Fibroblast of lung (primary cell): Measurements from ENCODE around the gene SPIN1. TPM values are rescaled to one million over a fixed set of nuclear protein-coding genes. Genes with fewer than 3 reads are reported as not detected.
"Not testable (repeated sequence)": the region's sequence is repeated elsewhere in the genome, so short reads cannot be mapped to it uniquely, and the experiment has no call there.

Experiments used
- DNase-seq, 2 donors: peaks; one replicate each; pipeline versions ENCODE4 v3.0.0 to v3.0.0-alpha.2; 2010; ENCODE audit warnings: low read depth in 2 of 2
- H2AFZ ChIP-seq: 2 replicates; pipeline ENCODE4 v1.5.1; 2012; ENCODE audit warnings: low read length, control low read depth, inconsistent platforms
- H3K27ac ChIP-seq: 2 replicates; pipeline ENCODE4 v1.5.1; 2011; ENCODE audit warnings: low read length, control low read depth; ENCODE audit not compliant: insufficient read depth
- H3K27me3 ChIP-seq: 2 replicates; pipeline ENCODE4 v1.5.1; 2011; ENCODE audit warnings: mild to moderate bottlenecking, low read length; ENCODE audit not compliant: control insufficient read depth, insufficient read depth
- H3K36me3 ChIP-seq: 2 replicates; pipeline ENCODE4 v1.5.1; 2011; ENCODE audit warnings: low read length; ENCODE audit not compliant: control insufficient read depth, insufficient read depth
- H3K4me1 ChIP-seq: 2 replicates; pipeline ENCODE4 v1.5.1; 2011; ENCODE audit warnings: low read length; ENCODE audit not compliant: control insufficient read depth, insufficient read depth; ENCODE audit errors: extremely low read depth
- H3K4me2 ChIP-seq: 2 replicates; pipeline ENCODE4 v1.5.1; 2011; ENCODE audit warnings: low read length, control low read depth; ENCODE audit not compliant: insufficient read depth; ENCODE audit errors: extremely low read depth
- H3K4me3 ChIP-seq, 4 experiments: fragments of 200-600 bp in 1 of 4; sonication (generic) in 1 of 4; replicated peaks in 1 of 4; 2 replicates each; pipeline ENCODE4 v1.5.1; 2011 to 2016; ENCODE audit warnings: low read length in 4 of 4, low read depth in 3 of 4, mild to moderate bottlenecking in 3 of 4, control low read depth in 2 of 4, inconsistent platforms in 1 of 4, mixed read lengths in 1 of 4; ENCODE audit not compliant: insufficient read depth in 1 of 4; ENCODE audit errors: control extremely low read depth in 1 of 4
- H3K79me2 ChIP-seq: 2 replicates; pipeline ENCODE4 v1.5.1; 2012; ENCODE audit warnings: mild to moderate bottlenecking, low read length, inconsistent platforms; ENCODE audit not compliant: control insufficient read depth, insufficient read depth
- H3K9ac ChIP-seq: 2 replicates; pipeline ENCODE4 v1.5.1; 2011; ENCODE audit warnings: mild to moderate bottlenecking, low read length, control low read depth; ENCODE audit not compliant: insufficient read depth
- H3K9me3 ChIP-seq: 2 replicates; pipeline ENCODE4 v1.5.1; 2012; ENCODE audit warnings: low read depth, low read length; ENCODE audit not compliant: control insufficient read depth, insufficient read depth
- H4K20me1 ChIP-seq: 2 replicates; pipeline ENCODE4 v1.5.1; 2011; ENCODE audit warnings: low read length; ENCODE audit not compliant: control insufficient read depth, insufficient read depth; ENCODE audit errors: extremely low read depth
- EZH2 ChIP-seq: IDR thresholded peaks from 2 replicates; pipeline ENCODE4 v1.5.1; 2012; ENCODE audit warnings: low read length, control low read depth, mild to moderate bottlenecking; ENCODE audit errors: missing control alignments
- polyA plus RNA-seq, 2 donors: library from polyadenylated mRNA; depleted of rRNA in 1 of 2; stranded (reverse) in 1 of 2; unstranded in 1 of 2; fragments of >200 nt; gene quantifications; 2 replicates each; pipeline ENCODE4 v1.2.1, GENCODE V29; 2011 to 2012; ENCODE audit warnings: missing spikeins in 1 of 2
- total RNA-seq: library from RNA; depleted of rRNA; stranded (reverse); fragments of >200 nt; gene quantifications from 2 replicates; pipeline ENCODE4 v1.2.1, GENCODE V29; 2014
- TF ChIP-seq, protein P1 (sequence below), 2 donors: IDR thresholded peaks in 1 of 2; conservative IDR thresholded peaks in 1 of 2; 1 replicate in 1 of 2; 2 replicates in 1 of 2; pipeline ENCODE4 v1.5.1; 2011 to 2012; ENCODE audit warnings: low read length in 2 of 2, control low read depth in 1 of 2, inconsistent platforms in 1 of 2, low read depth in 1 of 2, mild to moderate bottlenecking in 1 of 2

The SPIN1 gene
- total and polyA plus RNA-seq, 2 donors (not counting 1 experiment from before 2014, with no cell fraction given) = 96.9 to 121 TPM

DNA sequence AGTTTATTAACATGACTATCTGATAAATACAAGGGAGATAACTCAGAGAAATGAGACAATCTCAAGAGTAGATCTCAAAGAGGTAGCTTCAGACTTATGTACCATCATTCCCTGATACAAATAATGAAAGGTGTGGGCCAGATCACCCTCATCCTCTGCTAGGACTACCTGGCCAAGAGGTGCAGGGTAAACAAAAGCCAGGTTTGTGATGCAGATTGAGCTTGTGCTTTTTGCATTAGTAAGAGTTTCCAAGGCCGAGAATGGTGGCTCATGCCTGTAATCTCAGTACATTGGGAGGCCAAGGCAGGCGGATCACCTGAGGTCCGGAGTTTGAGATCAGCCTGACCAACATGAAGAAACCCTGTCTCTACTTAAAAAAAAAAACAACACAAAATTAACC is 8.9 kb upstream of the SPIN1 start:
- no peak overlapping the region for H3K4me2 ChIP-seq
- no peaks in the 10 kb centered on the region for H3K36me3 ChIP-seq
- no peaks in the 10 kb centered on the region for H3K9me3 ChIP-seq
- H2AFZ ChIP-seq = no peak overlapping the region
- H3K4me3 ChIP-seq = no peak overlapping the region
- H3K9ac ChIP-seq = no peak overlapping the region
- H3K27me3 ChIP-seq = no peaks in the 10 kb centered on the region
- no peaks in the 10 kb centered on the region for H3K79me2 ChIP-seq
- no peak for DNase-seq
- TF ChIP-seq, protein P1, sequence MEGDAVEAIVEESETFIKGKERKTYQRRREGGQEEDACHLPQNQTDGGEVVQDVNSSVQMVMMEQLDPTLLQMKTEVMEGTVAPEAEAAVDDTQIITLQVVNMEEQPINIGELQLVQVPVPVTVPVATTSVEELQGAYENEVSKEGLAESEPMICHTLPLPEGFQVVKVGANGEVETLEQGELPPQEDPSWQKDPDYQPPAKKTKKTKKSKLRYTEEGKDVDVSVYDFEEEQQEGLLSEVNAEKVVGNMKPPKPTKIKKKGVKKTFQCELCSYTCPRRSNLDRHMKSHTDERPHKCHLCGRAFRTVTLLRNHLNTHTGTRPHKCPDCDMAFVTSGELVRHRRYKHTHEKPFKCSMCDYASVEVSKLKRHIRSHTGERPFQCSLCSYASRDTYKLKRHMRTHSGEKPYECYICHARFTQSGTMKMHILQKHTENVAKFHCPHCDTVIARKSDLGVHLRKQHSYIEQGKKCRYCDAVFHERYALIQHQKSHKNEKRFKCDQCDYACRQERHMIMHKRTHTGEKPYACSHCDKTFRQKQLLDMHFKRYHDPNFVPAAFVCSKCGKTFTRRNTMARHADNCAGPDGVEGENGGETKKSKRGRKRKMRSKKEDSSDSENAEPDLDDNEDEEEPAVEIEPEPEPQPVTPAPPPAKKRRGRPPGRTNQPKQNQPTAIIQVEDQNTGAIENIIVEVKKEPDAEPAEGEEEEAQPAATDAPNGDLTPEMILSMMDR (conservative IDR thresholded peaks at IDR 0.05 in 1 of 2, IDR thresholded peaks at IDR 0.05 in 1 of 2; ENCODE audit: low read depth in 1 of 2, low read length in 2 of 2) = no peak
- TF ChIP-seq EZH2 = no peak
- H3K4me1 ChIP-seq = no peaks in the 10 kb centered on the region
- no peaks in the 10 kb centered on the region for H4K20me1 ChIP-seq
- no peak overlapping the region for H3K27ac ChIP-seq

DNA sequence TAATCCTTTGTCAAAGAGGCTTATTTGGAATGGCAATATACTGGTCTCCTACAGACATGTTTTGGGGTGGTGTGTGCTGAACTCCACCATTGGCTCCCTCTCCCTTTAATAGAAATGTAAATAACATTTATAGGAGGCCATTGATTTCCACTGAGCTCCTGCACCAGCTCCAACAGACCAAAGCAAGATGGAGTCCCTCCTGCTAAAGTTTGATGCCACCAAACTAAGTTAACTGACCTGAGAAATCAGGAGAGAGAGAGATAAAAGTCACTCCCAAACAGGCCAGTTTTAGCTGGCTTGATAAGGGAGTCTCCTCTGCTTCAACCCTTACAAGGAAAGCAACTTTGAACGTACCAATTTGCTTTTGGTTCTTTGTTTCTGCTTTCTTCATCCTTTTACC is 8.1 kb upstream of the SPIN1 start:
- Histone ChIP-seq H3K36me3 (no peaks in the 10 kb centered on the region), H2AFZ (no peak overlapping the region), H3K9me3 (no peaks in the 10 kb centered on the region), H3K27me3 (no peaks in the 10 kb centered on the region), H3K9ac (no peak overlapping the region), H3K4me1 (no peaks in the 10 kb centered on the region), H3K4me2 (no peak overlapping the region), H3K27ac (no peak overlapping the region), H4K20me1 (no peaks in the 10 kb centered on the region), H3K79me2 (no peaks in the 10 kb centered on the region), H3K4me3 (no peak overlapping the region)
- no peak for DNase-seq
- TF ChIP-seq EZH2 = no peak
- TF ChIP-seq, protein P1 (conservative IDR thresholded peaks at IDR 0.05 in 1 of 2, IDR thresholded peaks at IDR 0.05 in 1 of 2; ENCODE audit: low read depth in 1 of 2, low read length in 2 of 2) = no peak

DNA sequence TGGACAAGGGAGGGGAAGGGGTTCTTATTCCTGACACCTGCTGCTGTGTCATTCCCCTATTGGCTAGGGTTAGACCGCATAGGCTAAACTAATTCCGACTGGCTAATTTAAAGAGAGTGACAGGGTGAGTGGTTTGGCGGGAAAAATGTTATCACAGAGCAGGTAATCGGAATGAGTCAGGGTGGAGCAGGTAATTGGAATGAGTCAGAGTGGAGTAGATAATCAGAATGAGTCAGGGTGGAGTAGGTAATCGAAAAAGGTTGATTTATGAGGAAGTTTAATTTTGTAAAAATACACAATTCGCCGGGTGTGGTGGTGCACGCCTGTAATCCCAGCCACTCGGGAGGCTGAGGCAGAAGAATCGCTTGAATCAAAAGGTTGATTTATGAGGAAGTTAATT is 6.9 kb upstream of the SPIN1 start:
- not testable (repeated sequence) for H3K4me3 ChIP-seq, H3K27me3 ChIP-seq, DNase-seq

DNA sequence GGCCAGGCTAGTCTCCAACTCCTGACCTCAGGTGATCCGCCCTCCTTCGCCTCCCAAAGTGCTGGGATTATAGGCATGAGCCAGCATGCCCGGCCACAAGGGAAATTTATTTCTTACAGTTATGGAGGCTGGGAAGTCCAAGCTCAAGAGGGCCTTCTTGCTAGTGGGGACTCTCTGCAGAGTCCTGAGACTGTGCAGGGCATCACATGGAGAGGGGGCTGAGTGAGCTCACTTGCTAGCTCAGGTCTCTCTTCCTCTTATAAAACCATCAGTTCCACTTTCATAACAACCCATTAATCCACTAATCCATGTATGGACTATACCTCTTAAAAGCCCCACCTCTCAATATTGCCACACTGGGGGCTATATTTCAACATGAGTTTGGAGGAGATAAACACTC is 5.1 kb upstream of the SPIN1 start:
- Histone ChIP-seq H3K36me3 (peaks cover 1% of the 10 kb centered on the region), H4K20me1 (no peaks in the 10 kb centered on the region), H3K79me2 (no peaks in the 10 kb centered on the region), H2AFZ (no peak overlapping the region), H3K27ac (no peak overlapping the region), H3K4me2 (no peak overlapping the region), H3K9me3 (no peaks in the 10 kb centered on the region), H3K4me3 (no peak overlapping the region), H3K9ac (no peak overlapping the region), H3K27me3 (no peaks in the 10 kb centered on the region), H3K4me1 (no peaks in the 10 kb centered on the region)
- TF ChIP-seq, protein P1 (conservative IDR thresholded peaks at IDR 0.05 in 1 of 2, IDR thresholded peaks at IDR 0.05 in 1 of 2; ENCODE audit: low read depth in 1 of 2, low read length in 2 of 2) = no peak
- no peak for TF ChIP-seq EZH2
- no peak for DNase-seq

More for the DNA sequence above, 6.9 kb upstream of the SPIN1 start:
- H4K20me1 ChIP-seq, H2AFZ ChIP-seq, H3K9me3 ChIP-seq, H3K4me2 ChIP-seq, H3K27ac ChIP-seq, H3K79me2 ChIP-seq, H3K4me1 ChIP-seq, H3K36me3 ChIP-seq, H3K9ac ChIP-seq: not testable (repeated sequence)

DNA sequence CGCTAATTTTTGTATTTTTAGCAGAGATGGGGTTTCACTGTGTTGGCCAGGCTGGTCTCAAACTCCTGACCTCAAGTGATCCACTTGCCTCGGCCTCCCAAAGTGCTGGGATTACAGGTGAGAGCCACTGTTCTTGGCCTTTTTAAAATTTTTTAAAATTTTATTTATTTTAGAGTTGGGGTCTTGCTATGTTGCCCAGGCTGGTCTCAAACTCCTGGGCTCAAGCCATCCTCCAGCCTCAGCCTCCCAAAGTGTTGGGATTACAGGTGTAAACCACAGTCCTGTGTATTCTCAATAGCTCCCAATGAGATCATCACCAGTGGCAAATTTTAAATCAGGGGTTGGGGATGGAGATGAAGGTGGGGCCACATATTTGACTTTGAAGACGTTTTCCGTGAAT is 2.1 kb upstream of the SPIN1 start:
- H2AFZ ChIP-seq, H3K27me3 ChIP-seq, H3K4me1 ChIP-seq, H3K9ac ChIP-seq, H3K27ac ChIP-seq, DNase-seq, H4K20me1 ChIP-seq, H3K9me3 ChIP-seq, H3K4me3 ChIP-seq, H3K4me2 ChIP-seq, H3K36me3 ChIP-seq: not testable (repeated sequence)
- peaks cover 22% of the 10 kb centered on the region for H3K79me2 ChIP-seq
